Measurements from ENCODE around the gene STIM1.
A peak's percentile ranks its signal among the peaks of the same experiment; 100 is the strongest.

The STIM1 gene

DNA sequence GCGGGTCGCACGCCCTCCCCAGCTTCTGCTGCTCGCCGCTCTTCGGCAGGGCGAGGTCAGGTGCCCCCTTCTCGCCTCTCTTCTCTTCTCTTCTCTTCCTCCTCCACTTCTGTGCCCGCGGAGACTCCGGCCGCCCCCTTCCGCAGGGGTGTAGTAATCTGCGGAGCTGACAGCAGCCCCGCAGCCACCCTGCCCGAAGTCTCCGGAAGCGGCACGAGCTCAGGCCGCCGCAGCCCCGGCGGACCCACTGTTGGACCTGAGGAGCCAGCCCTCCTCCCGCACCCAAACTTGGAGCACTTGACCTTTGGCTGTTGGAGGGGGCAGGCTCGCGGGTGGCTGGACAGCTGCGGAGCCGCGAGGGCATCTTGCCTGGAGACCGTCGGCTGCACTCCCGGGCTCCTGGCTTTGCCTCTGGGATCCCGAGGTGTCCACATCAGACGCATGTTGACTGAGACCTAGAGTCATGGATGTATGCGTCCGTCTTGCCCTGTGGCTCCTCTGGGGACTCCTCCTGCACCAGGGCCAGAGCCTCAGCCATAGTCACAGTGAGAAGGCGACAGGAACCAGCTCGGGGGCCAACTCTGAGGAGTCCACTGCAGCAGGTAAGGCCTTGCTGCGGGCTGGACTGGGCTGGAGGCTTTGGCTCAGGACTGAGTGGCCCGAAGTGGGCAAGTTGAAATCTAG is 486 bp downstream of the STIM1 start:
- ATAC-seq = peak; percentile 38
- TF ChIP-seq CSDC2 (CRISPR knock-in tag; IDR thresholded peaks at IDR 0.05) (no peak), GLIS3 (CRISPR knock-in tag; IDR thresholded peaks at IDR 0.05) (no peak), ZC3H10 (CRISPR knock-in tag; IDR thresholded peaks at IDR 0.05) (no peak), BACH2 (CRISPR knock-in tag; IDR thresholded peaks at IDR 0.05; ENCODE audit: borderline replicate concordance) (no peak), TOX (CRISPR knock-in tag; IDR thresholded peaks at IDR 0.05; ENCODE audit: borderline replicate concordance) (no peak), ISL1 (CRISPR knock-in tag; IDR thresholded peaks at IDR 0.05) (no peak), SNAI2 (CRISPR knock-in tag; IDR thresholded peaks at IDR 0.05) (no peak), ZNF70 (CRISPR knock-in tag; IDR thresholded peaks at IDR 0.05) (no peak), ESRRG (CRISPR knock-in tag; IDR thresholded peaks at IDR 0.05) (no peak), RARB (CRISPR knock-in tag; IDR thresholded peaks at IDR 0.05) (no peak), TCF4 (CRISPR knock-in tag; IDR thresholded peaks at IDR 0.05; ENCODE audit: borderline replicate concordance) (no peak), ARNTL (CRISPR knock-in tag; IDR thresholded peaks at IDR 0.05; ENCODE audit: borderline replicate concordance, low read depth) (no peak), ZNF8 (CRISPR knock-in tag; IDR thresholded peaks at IDR 0.05) (no peak), OSR1 (CRISPR knock-in tag; IDR thresholded peaks at IDR 0.05) (no peak)
- TF ChIP-seq, protein P1, sequence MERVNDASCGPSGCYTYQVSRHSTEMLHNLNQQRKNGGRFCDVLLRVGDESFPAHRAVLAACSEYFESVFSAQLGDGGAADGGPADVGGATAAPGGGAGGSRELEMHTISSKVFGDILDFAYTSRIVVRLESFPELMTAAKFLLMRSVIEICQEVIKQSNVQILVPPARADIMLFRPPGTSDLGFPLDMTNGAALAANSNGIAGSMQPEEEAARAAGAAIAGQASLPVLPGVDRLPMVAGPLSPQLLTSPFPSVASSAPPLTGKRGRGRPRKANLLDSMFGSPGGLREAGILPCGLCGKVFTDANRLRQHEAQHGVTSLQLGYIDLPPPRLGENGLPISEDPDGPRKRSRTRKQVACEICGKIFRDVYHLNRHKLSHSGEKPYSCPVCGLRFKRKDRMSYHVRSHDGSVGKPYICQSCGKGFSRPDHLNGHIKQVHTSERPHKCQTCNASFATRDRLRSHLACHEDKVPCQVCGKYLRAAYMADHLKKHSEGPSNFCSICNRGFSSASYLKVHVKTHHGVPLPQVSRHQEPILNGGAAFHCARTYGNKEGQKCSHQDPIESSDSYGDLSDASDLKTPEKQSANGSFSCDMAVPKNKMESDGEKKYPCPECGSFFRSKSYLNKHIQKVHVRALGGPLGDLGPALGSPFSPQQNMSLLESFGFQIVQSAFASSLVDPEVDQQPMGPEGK (CRISPR knock-in tag; IDR thresholded peaks at IDR 0.05; ENCODE audit: borderline replicate concordance) = no peak
- TF ChIP-seq, protein P2, sequence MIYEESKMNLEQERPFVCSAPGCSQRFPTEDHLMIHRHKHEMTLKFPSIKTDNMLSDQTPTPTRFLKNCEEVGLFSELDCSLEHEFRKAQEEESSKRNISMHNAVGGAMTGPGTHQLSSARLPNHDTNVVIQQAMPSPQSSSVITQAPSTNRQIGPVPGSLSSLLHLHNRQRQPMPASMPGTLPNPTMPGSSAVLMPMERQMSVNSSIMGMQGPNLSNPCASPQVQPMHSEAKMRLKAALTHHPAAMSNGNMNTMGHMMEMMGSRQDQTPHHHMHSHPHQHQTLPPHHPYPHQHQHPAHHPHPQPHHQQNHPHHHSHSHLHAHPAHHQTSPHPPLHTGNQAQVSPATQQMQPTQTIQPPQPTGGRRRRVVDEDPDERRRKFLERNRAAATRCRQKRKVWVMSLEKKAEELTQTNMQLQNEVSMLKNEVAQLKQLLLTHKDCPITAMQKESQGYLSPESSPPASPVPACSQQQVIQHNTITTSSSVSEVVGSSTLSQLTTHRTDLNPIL (CRISPR knock-in tag; IDR thresholded peaks at IDR 0.05; ENCODE audit: low read depth) = no peak
- TF ChIP-seq, protein P3, sequence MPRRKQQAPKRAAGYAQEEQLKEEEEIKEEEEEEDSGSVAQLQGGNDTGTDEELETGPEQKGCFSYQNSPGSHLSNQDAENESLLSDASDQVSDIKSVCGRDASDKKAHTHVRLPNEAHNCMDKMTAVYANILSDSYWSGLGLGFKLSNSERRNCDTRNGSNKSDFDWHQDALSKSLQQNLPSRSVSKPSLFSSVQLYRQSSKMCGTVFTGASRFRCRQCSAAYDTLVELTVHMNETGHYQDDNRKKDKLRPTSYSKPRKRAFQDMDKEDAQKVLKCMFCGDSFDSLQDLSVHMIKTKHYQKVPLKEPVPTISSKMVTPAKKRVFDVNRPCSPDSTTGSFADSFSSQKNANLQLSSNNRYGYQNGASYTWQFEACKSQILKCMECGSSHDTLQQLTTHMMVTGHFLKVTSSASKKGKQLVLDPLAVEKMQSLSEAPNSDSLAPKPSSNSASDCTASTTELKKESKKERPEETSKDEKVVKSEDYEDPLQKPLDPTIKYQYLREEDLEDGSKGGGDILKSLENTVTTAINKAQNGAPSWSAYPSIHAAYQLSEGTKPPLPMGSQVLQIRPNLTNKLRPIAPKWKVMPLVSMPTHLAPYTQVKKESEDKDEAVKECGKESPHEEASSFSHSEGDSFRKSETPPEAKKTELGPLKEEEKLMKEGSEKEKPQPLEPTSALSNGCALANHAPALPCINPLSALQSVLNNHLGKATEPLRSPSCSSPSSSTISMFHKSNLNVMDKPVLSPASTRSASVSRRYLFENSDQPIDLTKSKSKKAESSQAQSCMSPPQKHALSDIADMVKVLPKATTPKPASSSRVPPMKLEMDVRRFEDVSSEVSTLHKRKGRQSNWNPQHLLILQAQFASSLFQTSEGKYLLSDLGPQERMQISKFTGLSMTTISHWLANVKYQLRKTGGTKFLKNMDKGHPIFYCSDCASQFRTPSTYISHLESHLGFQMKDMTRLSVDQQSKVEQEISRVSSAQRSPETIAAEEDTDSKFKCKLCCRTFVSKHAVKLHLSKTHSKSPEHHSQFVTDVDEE (CRISPR knock-in tag; IDR thresholded peaks at IDR 0.05) = no peak

DNA sequence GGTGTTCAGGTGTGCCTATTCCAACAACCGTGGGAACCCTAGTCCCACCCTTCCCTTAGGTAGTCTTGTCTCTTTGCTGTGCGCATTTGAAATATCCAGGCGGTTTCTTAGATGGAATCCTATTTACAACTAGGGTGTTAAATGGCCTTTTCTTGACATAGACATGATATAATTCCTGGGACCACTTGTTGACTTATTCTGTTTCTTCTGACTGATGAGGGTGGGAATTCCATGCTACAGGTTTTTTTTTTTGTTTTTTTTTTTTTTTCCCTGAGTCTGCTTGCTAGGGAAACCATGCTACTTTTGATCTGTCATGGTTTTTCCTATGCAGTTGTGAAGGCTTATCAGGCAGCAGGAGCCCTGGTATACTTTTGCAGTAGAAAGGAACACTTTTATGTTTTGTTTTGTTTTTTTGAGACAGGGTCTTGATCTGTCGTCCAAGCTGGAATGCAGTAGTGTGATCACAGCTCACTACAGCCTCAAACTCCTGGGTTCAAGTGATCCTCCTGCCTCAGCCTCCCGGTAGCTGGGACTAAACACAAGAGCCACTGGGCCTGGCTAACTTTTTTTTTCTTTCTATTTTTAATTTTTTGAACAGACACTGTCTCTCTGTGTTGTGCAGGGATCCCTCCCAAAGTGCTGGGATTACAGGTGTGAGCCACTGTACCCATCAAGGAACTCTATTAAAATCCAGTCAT is 1.5 kb downstream of the STIM1 start:
- TF ChIP-seq OSR1 (CRISPR knock-in tag; IDR thresholded peaks at IDR 0.05) (no peak), ZNF8 (CRISPR knock-in tag; IDR thresholded peaks at IDR 0.05) (no peak), TCF4 (CRISPR knock-in tag; IDR thresholded peaks at IDR 0.05; ENCODE audit: borderline replicate concordance) (no peak), ESRRG (CRISPR knock-in tag; IDR thresholded peaks at IDR 0.05) (no peak), GLIS3 (CRISPR knock-in tag; IDR thresholded peaks at IDR 0.05) (no peak), ZFP30 (CRISPR knock-in tag; IDR thresholded peaks at IDR 0.05) (no peak), BACH2 (CRISPR knock-in tag; IDR thresholded peaks at IDR 0.05; ENCODE audit: borderline replicate concordance) (no peak), ZNF70 (CRISPR knock-in tag; IDR thresholded peaks at IDR 0.05) (no peak), CSDC2 (CRISPR knock-in tag; IDR thresholded peaks at IDR 0.05) (no peak), TOX (CRISPR knock-in tag; IDR thresholded peaks at IDR 0.05; ENCODE audit: borderline replicate concordance) (no peak)
- TF ChIP-seq, protein P4, sequence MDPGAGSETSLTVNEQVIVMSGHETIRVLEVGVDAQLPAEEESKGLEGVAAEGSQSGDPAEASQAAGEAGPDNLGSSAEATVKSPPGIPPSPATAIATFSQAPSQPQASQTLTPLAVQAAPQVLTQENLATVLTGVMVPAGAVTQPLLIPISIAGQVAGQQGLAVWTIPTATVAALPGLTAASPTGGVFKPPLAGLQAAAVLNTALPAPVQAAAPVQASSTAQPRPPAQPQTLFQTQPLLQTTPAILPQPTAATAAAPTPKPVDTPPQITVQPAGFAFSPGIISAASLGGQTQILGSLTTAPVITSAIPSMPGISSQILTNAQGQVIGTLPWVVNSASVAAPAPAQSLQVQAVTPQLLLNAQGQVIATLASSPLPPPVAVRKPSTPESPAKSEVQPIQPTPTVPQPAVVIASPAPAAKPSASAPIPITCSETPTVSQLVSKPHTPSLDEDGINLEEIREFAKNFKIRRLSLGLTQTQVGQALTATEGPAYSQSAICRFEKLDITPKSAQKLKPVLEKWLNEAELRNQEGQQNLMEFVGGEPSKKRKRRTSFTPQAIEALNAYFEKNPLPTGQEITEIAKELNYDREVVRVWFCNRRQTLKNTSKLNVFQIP (CRISPR knock-in tag; IDR thresholded peaks at IDR 0.05; ENCODE audit: borderline replicate concordance, low read depth) = no peak
- TF ChIP-seq, protein P1 (CRISPR knock-in tag; IDR thresholded peaks at IDR 0.05; ENCODE audit: borderline replicate concordance) = no peak
- no peak for ATAC-seq

Data from SK-N-SH treated with all-trans-retinoic acid at 6 μM for 48 hours (cell line).